Thoracic aorta (tissue), 2 donors: Measurements from ENCODE around the gene CD83. TPM values are rescaled to one million over a fixed set of nuclear protein-coding genes. Genes with fewer than 3 reads are reported as not detected.

Experiments used
- ATAC-seq: fragments of 150-250 bp; one replicate; pipeline ENCODE4 v1.8.0; 2017; ENCODE audit warnings: low read depth; ENCODE audit not compliant: insufficient number of reproducible peaks, low FRiP score
- DNase-seq: peaks from one replicate; pipeline ENCODE4 v3.0.0-alpha.2; 2020; ENCODE audit warnings: low spot score
- H3K27ac ChIP-seq, 2 donors: fragments of 200-600 bp; sonication (generic); 1 replicate in 1 of 2; 2 replicates in 1 of 2; pipeline ENCODE4 v1.5.1; 2016; ENCODE audit warnings: mild to moderate bottlenecking in 2 of 2, moderate library complexity in 2 of 2
- H3K27me3 ChIP-seq: fragments of 200-600 bp; sonication (generic); replicated peaks from 2 replicates; pipeline ENCODE4 v1.6.0; 2016; ENCODE audit warnings: mild to moderate bottlenecking; ENCODE audit not compliant: insufficient read depth
- H3K36me3 ChIP-seq: fragments of 200-600 bp; sonication (generic); one replicate; pipeline ENCODE4 v1.5.1; 2016
- H3K4me1 ChIP-seq, 2 donors: fragments of 200-600 bp; sonication (generic); 1 replicate in 1 of 2; 2 replicates in 1 of 2; pipeline versions ENCODE4 v1.5.1 to v1.6.0; 2016; ENCODE audit warnings: low read depth in 2 of 2, mild to moderate bottlenecking in 1 of 2; ENCODE audit not compliant: control insufficient read depth in 1 of 2
- H3K4me3 ChIP-seq: fragments of 200-600 bp; sonication (generic); 2 replicates; pipeline ENCODE4 v1.5.1; 2016; ENCODE audit warnings: mild to moderate bottlenecking
- H3K9me3 ChIP-seq: fragments of 200-600 bp; sonication (generic); 2 replicates; pipeline ENCODE4 v1.5.1; 2016
- total RNA-seq, 2 donors: library from RNA; depleted of rRNA; stranded (reverse); fragments of >200 nt; gene quantifications; one replicate each; pipeline versions ENCODE4 v1.1.0 to v1.2.3, GENCODE V29; 2016
- TF ChIP-seq, protein P1 (sequence below): fragments of 200-600 bp; sonication (generic); IDR thresholded peaks from one replicate; pipeline ENCODE4 v1.5.1; 2019; ENCODE audit warnings: antibody characterized with exemption

The CD83 gene
- total RNA-seq, 2 donors from 2014 or later, result 1.1 to 8.0 TPM

DNA sequence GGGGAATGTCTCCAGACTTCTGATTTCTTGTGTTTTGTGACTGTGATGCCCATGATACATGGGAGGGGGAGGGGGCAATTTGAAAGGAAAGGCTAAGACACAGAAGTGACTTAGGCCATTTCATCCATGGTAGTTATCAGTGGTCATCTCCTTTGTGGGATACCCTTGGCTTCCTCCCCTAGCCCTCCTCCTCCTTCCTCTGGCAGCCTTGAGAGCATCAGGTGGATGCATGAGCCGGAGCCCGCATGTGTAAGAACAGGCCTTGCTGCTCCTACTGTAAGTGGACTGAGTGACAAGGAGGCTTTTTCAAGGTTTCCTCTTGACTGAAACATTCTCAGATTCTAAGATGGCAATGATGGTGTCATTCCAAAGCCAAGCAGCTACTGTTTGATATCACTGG lies 874 bp downstream of the CD83 start:
- H3K4me3 ChIP-seq, result peak overlapping the region; percentile 84
- no peaks in the 10 kb centered on the region for H3K36me3 ChIP-seq
- ATAC-seq (no peak), DNase-seq (no peak)
- TF ChIP-seq, protein P1, sequence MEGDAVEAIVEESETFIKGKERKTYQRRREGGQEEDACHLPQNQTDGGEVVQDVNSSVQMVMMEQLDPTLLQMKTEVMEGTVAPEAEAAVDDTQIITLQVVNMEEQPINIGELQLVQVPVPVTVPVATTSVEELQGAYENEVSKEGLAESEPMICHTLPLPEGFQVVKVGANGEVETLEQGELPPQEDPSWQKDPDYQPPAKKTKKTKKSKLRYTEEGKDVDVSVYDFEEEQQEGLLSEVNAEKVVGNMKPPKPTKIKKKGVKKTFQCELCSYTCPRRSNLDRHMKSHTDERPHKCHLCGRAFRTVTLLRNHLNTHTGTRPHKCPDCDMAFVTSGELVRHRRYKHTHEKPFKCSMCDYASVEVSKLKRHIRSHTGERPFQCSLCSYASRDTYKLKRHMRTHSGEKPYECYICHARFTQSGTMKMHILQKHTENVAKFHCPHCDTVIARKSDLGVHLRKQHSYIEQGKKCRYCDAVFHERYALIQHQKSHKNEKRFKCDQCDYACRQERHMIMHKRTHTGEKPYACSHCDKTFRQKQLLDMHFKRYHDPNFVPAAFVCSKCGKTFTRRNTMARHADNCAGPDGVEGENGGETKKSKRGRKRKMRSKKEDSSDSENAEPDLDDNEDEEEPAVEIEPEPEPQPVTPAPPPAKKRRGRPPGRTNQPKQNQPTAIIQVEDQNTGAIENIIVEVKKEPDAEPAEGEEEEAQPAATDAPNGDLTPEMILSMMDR, result no peak
- H3K9me3 ChIP-seq, result no peaks in the 10 kb centered on the region
- H3K27me3 ChIP-seq, result no peaks in the 10 kb centered on the region
- H3K4me1 ChIP-seq, result peaks cover 4 to 10% of the 10 kb centered on the region in 2 donors
- H3K27ac ChIP-seq, result no peak overlapping the region

DNA sequence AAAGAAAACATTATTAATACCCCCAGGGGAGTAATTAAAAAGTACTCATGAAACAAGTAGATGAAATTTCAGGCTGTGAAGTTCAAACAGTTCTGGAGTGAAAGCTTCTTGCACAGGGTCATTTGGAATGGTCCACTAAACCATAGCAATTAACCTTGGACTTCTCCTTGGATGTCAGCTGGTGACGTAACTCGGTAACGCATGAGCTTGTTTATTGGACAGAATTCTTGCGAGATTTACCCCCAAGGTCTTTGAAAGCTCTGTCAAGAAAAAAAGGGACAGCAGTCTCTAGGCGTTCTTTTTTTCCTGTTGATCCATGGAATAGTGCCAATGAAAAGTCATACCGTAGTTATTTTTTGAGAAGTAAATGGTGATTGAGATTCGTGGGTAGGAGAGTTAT lies 2.2 kb downstream of the CD83 start:
- no peaks in the 10 kb centered on the region for H3K9me3 ChIP-seq
- H3K27ac ChIP-seq, result no peak overlapping the region
- DNase-seq, result no peak
- no peaks in the 10 kb centered on the region for H3K36me3 ChIP-seq
- H3K4me3 ChIP-seq, result peak overlapping the region; percentile 84
- no peaks in the 10 kb centered on the region for H3K27me3 ChIP-seq
- peaks cover 4 to 10% of the 10 kb centered on the region in 2 donors for H3K4me1 ChIP-seq
- ATAC-seq, result no peak
- TF ChIP-seq, protein P1, result no peak

DNA sequence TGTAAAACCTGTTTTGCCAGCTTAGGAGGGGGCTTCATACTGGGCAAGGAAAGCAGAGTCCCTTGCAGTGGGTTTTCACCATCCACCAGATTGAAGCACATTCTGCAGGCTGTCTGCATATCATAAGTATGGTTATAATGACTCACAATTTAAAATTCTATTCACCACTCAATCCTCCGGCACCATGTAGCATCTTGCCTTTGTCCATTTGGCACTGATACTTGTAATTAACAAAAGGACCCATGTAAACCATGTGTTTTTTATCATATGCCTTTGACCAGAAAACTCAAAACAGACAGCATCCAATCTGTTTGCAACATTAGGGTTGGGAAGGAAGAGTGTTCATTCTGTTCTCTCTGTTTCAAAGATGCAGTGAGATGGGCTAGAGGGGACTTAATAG lies 3.0 kb downstream of the CD83 start:
- ATAC-seq (no peak), DNase-seq (no peak)
- Histone ChIP-seq H3K36me3 (no peaks in the 10 kb centered on the region), H3K27me3 (no peaks in the 10 kb centered on the region), H3K27ac (no peak overlapping the region), H3K9me3 (no peaks in the 10 kb centered on the region), H3K4me1 (peaks cover 4 to 10% of the 10 kb centered on the region in 2 donors), H3K4me3 (no peak overlapping the region)
- TF ChIP-seq, protein P1, result no peak

DNA sequence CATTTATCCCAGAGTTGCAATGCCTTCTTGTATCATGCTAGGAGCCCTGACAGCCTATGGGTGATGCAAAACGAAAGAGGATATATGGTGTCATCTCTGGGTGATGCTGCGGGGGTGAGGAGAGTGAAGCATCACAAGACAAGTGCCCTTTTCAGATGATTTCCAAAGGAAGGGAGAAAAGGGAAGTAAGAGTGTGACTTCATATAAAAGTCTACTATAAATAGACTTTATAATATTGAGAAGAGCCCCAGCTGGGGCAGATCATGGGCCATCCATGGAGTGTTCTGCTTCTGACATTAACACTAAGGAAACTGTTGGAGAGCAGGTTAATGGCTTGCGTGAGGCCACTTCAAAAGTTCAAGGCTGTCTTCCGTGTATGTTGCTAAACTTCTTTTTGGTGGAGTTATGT lies 4.4 kb downstream of the CD83 start:
- no peak for ATAC-seq
- Histone ChIP-seq H3K4me1 (peaks cover 4 to 10% of the 10 kb centered on the region in 2 donors), H3K27me3 (no peaks in the 10 kb centered on the region), H3K9me3 (no peaks in the 10 kb centered on the region), H3K27ac (no peak overlapping the region), H3K4me3 (no peak overlapping the region), H3K36me3 (no peaks in the 10 kb centered on the region)
- DNase-seq, result no peak
- TF ChIP-seq, protein P1, result no peak

DNA sequence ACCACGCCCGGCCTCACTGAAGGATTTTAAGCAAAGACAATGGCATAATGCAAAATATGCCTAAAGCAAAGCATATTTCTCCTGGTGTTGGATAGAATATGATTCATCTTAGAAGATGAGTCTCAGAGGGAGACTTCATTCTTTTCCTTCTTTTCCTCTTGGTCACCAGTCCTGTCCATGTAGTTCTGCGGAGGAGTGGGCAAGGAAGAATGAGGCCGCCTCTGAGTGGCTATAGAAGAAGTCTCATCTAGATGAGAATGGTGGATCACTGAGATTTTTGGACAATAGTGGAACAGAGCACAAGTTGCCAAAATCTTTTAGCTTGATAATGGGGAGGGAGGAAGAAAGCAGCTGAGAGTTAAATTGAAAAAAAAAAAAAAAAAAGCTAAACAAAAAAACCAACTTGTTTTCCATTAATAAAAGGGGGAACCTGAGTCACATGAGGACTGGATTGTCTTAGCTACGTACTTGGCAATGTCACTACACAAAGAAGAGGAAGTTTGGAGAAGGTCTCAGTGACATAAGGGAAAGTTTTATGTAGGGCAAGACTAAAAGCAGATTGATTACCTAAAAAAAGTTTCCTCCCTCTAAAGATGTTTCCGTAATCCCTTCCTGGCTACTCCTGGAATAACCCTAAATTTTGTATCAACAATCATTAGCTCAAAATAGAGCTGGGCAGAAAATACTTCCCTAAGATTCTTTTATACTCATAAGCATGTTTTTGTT lies 6.0 kb downstream of the CD83 start:
- TF ChIP-seq, protein P1, result no peak
- Histone ChIP-seq H3K9me3 (no peaks in the 10 kb centered on the region), H3K4me3 (no peak overlapping the region), H3K27ac (no peak overlapping the region), H3K4me1 (peaks cover 0 to 14% of the 10 kb centered on the region in 2 donors), H3K36me3 (no peaks in the 10 kb centered on the region), H3K27me3 (no peaks in the 10 kb centered on the region)
- no peak for DNase-seq
- no peak for ATAC-seq
